HepG2 (cell line): ENCODE data around the gene ARHGAP45. TPM values are rescaled to one million over a fixed set of nuclear protein-coding genes. Genes with fewer than 3 reads are reported as not detected.

Source experiments
- CHCHD3 ChIP-seq: sonication (generic); formaldehyde crosslinking; IDR thresholded peaks from 2 replicates; pipeline ENCODE4 v1.8.0; 2022; ENCODE audit warnings: mild to moderate bottlenecking, missing genetic modification reagents, moderate library complexity
- EEA1 ChIP-seq: sonication (generic); formaldehyde crosslinking; IDR thresholded peaks from 2 replicates; pipeline ENCODE4 v1.5.1; 2020; ENCODE audit warnings: mild to moderate bottlenecking, missing genetic modification reagents, borderline replicate concordance
- FOXA3 ChIP-seq: IDR thresholded peaks from 2 replicates; pipeline ENCODE4 v1.6.1; 2016; ENCODE audit warnings: missing genetic modification reagents, missing compliant biosample characterization
- HNRNPLL ChIP-seq: fragments of 200-400 bp; formaldehyde crosslinking; IDR thresholded peaks from 2 replicates; pipeline ENCODE4 v1.6.1; 2017; ENCODE audit warnings: mild to moderate bottlenecking, low read depth, low read length; ENCODE audit not compliant: poor library complexity, severe bottlenecking
- MAF1 ChIP-seq: sonication (generic); formaldehyde crosslinking; IDR thresholded peaks from 2 replicates; pipeline ENCODE4 v1.5.0; 2020; ENCODE audit warnings: missing genetic modification reagents, borderline replicate concordance
- PHF21A ChIP-seq: sonication (generic); formaldehyde crosslinking; IDR thresholded peaks from 2 replicates; pipeline ENCODE4 v1.5.0; 2020; ENCODE audit warnings: mild to moderate bottlenecking, missing genetic modification reagents
- TEAD3 ChIP-seq: optimal IDR thresholded peaks from 2 replicates; pipeline ENCODE3; 2016; ENCODE audit warnings: borderline replicate concordance
- ZC3H13 ChIP-seq: sonication (generic); formaldehyde crosslinking; IDR thresholded peaks from 2 replicates; pipeline ENCODE4 v1.8.1; 2023; ENCODE audit warnings: mild to moderate bottlenecking, missing genetic modification reagents, moderate library complexity
- ZFP36 ChIP-seq: fragments of 150-350 bp; IDR thresholded peaks from 2 replicates; pipeline ENCODE4 v1.6.1; 2018; ENCODE audit warnings: borderline replicate concordance, low read length, low read depth; ENCODE audit not compliant: partially characterized antibody
- ZNF12 ChIP-seq: sonication (generic); formaldehyde crosslinking; IDR thresholded peaks from 2 replicates; pipeline ENCODE4 v1.5.0; 2020; ENCODE audit warnings: missing genetic modification reagents
- ZNF451 ChIP-seq: sonication (generic); formaldehyde crosslinking; IDR thresholded peaks from 2 replicates; pipeline ENCODE4 v1.5.0; 2020; ENCODE audit warnings: mild to moderate bottlenecking, missing genetic modification reagents
- ZNF510 ChIP-seq: sonication (generic); formaldehyde crosslinking; IDR thresholded peaks from 2 replicates; pipeline ENCODE4 v1.4.0; 2020; ENCODE audit warnings: low read depth, mild to moderate bottlenecking, missing genetic modification reagents
- ZNF577 ChIP-seq: sonication (generic); formaldehyde crosslinking; IDR thresholded peaks from 2 replicates; pipeline ENCODE4 v1.4.0; 2020; ENCODE audit warnings: mild to moderate bottlenecking, low read depth, missing genetic modification reagents, borderline replicate concordance
- polyA plus RNA-seq, 8 experiments: library from polyadenylated mRNA; depleted of rRNA in 3 of 8; stranded (reverse) in 7 of 8; unstranded in 1 of 8; fragments of >200 nt; fragmentation: Illumina TruSeq in 4 of 8; extraction: Trizol in 4 of 8; gene quantifications; 2 replicates each; pipeline versions ENCODE4 v1.2.1 to v1.2.3, GENCODE V29; 2011 to 2016; ENCODE audit warnings: low read depth in 4 of 8, missing spikeins in 1 of 8, mixed read lengths in 1 of 8; ENCODE audit not compliant: insufficient read depth in 1 of 8
- total RNA-seq, 5 experiments: library from RNA; depleted of rRNA; stranded (reverse); fragments of >200 nt; fragmentation: Illumina TruSeq; extraction: Trizol; gene quantifications; 2 replicates each; pipeline ENCODE4 v1.2.3, GENCODE V29; 2016; ENCODE audit warnings: low read depth in 1 of 5
- TF ChIP-seq, protein P1 (sequence below), 2 experiments: sonication (generic) in 1 of 2; formaldehyde crosslinking in 1 of 2; IDR thresholded peaks; 2 replicates each; pipeline versions ENCODE4 v1.5.1 to v1.6.1; 2011 to 2020; ENCODE audit warnings: borderline replicate concordance in 1 of 2, low read depth in 1 of 2, low read length in 1 of 2, mild to moderate bottlenecking in 1 of 2, missing genetic modification reagents in 1 of 2, moderate library complexity in 1 of 2
- TF ChIP-seq, protein P2 (sequence below): sonication (generic); formaldehyde crosslinking; IDR thresholded peaks from 2 replicates; pipeline ENCODE4 v1.4.0; 2020; ENCODE audit warnings: mild to moderate bottlenecking, missing genetic modification reagents
- TF ChIP-seq, protein P3 (sequence below): sonication (generic); formaldehyde crosslinking; IDR thresholded peaks from 2 replicates; pipeline ENCODE4 v1.4.0; 2020; ENCODE audit warnings: mild to moderate bottlenecking, missing genetic modification reagents
- TF ChIP-seq, protein P4 (sequence below): sonication (generic); formaldehyde crosslinking; IDR thresholded peaks from 2 replicates; pipeline ENCODE4 v1.5.1; 2020; ENCODE audit warnings: missing genetic modification reagents, mild to moderate bottlenecking, borderline replicate concordance
- TF ChIP-seq, protein P5 (sequence below): sonication (generic); formaldehyde crosslinking; IDR thresholded peaks from 2 replicates; pipeline ENCODE4 v1.4.0; 2020; ENCODE audit warnings: missing genetic modification reagents

Gene ARHGAP45
- total and polyA plus RNA-seq, 2 of the 13 experiments (the other 11 are each of a cell fraction or from before 2014, with no cell fraction given) = 0.84 to 32.0 TPM

DNA sequence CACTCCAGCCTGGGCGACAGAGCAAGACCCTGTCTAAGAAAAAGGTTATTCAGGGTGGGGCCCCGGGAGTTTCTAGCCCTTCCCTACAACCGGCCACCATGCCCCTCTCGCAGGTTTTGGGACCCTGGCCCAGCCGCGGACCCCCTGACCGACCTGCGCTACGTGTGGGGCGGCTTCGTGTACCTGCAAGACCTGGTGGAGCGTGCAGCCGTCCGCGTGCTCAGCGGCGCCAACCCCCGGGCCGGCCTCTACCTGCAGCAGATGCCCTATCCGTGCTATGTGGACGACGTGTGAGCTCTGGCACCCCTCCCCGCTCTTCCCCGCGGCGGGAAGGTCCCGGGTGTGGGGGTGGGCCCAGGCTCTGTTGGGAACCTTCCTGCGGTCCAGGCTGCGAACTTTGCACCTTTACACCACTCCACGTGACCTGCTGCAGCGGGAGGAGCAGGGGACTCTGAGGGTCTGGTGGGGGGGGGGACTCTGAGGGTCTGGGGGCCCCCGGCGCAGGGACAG lies 20.8 kb upstream of the ARHGAP45 start (continued):
- TF ChIP-seq, protein P1, sequence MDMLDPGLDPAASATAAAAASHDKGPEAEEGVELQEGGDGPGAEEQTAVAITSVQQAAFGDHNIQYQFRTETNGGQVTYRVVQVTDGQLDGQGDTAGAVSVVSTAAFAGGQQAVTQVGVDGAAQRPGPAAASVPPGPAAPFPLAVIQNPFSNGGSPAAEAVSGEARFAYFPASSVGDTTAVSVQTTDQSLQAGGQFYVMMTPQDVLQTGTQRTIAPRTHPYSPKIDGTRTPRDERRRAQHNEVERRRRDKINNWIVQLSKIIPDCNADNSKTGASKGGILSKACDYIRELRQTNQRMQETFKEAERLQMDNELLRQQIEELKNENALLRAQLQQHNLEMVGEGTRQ (IDR thresholded peaks at IDR 0.05; ENCODE audit: low read depth, low read length) = peak; percentile 41; the same call in 1 of the 2 replicates
- TF ChIP-seq, protein P1 (CRISPR knock-in tag; IDR thresholded peaks at IDR 0.05; ENCODE audit: borderline replicate concordance) = peak; percentile 84; the same call in 1 of the 2 replicates
- TF ChIP-seq ZNF451 (CRISPR knock-in tag) = peak; percentile 43; the same call in 1 of the 2 replicates
- TF ChIP-seq ZNF577 (CRISPR knock-in tag) = no peak
- 0 out of 2 replicates have a peak, but pooled peaks have one; percentile 13 for TF ChIP-seq FOXA3 (CRISPR knock-in tag)
- TF ChIP-seq ZNF12 = no peak
- TF ChIP-seq, protein P2, sequence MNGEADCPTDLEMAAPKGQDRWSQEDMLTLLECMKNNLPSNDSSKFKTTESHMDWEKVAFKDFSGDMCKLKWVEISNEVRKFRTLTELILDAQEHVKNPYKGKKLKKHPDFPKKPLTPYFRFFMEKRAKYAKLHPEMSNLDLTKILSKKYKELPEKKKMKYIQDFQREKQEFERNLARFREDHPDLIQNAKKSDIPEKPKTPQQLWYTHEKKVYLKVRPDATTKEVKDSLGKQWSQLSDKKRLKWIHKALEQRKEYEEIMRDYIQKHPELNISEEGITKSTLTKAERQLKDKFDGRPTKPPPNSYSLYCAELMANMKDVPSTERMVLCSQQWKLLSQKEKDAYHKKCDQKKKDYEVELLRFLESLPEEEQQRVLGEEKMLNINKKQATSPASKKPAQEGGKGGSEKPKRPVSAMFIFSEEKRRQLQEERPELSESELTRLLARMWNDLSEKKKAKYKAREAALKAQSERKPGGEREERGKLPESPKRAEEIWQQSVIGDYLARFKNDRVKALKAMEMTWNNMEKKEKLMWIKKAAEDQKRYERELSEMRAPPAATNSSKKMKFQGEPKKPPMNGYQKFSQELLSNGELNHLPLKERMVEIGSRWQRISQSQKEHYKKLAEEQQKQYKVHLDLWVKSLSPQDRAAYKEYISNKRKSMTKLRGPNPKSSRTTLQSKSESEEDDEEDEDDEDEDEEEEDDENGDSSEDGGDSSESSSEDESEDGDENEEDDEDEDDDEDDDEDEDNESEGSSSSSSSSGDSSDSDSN (CRISPR knock-in tag) = no peak
- TF ChIP-seq, protein P3, sequence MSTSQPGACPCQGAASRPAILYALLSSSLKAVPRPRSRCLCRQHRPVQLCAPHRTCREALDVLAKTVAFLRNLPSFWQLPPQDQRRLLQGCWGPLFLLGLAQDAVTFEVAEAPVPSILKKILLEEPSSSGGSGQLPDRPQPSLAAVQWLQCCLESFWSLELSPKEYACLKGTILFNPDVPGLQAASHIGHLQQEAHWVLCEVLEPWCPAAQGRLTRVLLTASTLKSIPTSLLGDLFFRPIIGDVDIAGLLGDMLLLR (CRISPR knock-in tag) = no peak
- TF ChIP-seq PHF21A (CRISPR knock-in tag) = 0 out of 2 replicates have a peak, but pooled peaks have one; percentile 32
- TF ChIP-seq ZFP36 = no peak
- no peak for TF ChIP-seq ZC3H13 (CRISPR knock-in tag)
- peak; percentile 51; the same call in 1 of the 2 replicates for TF ChIP-seq EEA1 (CRISPR knock-in tag)
- TF ChIP-seq HNRNPLL = no peak
- TF ChIP-seq ZNF510 (CRISPR knock-in tag) = no peak
- TF ChIP-seq MAF1 (CRISPR knock-in tag) = no peak
- TF ChIP-seq, protein P4, sequence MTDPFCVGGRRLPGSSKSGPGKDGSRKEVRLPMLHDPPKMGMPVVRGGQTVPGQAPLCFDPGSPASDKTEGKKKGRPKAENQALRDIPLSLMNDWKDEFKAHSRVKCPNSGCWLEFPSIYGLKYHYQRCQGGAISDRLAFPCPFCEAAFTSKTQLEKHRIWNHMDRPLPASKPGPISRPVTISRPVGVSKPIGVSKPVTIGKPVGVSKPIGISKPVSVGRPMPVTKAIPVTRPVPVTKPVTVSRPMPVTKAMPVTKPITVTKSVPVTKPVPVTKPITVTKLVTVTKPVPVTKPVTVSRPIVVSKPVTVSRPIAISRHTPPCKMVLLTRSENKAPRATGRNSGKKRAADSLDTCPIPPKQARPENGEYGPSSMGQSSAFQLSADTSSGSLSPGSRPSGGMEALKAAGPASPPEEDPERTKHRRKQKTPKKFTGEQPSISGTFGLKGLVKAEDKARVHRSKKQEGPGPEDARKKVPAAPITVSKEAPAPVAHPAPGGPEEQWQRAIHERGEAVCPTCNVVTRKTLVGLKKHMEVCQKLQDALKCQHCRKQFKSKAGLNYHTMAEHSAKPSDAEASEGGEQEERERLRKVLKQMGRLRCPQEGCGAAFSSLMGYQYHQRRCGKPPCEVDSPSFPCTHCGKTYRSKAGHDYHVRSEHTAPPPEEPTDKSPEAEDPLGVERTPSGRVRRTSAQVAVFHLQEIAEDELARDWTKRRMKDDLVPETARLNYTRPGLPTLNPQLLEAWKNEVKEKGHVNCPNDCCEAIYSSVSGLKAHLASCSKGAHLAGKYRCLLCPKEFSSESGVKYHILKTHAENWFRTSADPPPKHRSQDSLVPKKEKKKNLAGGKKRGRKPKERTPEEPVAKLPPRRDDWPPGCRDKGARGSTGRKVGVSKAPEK (CRISPR knock-in tag) = no peak
- TF ChIP-seq, protein P5, sequence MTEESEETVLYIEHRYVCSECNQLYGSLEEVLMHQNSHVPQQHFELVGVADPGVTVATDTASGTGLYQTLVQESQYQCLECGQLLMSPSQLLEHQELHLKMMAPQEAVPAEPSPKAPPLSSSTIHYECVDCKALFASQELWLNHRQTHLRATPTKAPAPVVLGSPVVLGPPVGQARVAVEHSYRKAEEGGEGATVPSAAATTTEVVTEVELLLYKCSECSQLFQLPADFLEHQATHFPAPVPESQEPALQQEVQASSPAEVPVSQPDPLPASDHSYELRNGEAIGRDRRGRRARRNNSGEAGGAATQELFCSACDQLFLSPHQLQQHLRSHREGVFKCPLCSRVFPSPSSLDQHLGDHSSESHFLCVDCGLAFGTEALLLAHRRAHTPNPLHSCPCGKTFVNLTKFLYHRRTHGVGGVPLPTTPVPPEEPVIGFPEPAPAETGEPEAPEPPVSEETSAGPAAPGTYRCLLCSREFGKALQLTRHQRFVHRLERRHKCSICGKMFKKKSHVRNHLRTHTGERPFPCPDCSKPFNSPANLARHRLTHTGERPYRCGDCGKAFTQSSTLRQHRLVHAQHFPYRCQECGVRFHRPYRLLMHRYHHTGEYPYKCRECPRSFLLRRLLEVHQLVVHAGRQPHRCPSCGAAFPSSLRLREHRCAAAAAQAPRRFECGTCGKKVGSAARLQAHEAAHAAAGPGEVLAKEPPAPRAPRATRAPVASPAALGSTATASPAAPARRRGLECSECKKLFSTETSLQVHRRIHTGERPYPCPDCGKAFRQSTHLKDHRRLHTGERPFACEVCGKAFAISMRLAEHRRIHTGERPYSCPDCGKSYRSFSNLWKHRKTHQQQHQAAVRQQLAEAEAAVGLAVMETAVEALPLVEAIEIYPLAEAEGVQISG (CRISPR knock-in tag) = peak; percentile 29; the same call in 1 of the 2 replicates
- TF ChIP-seq CHCHD3 = no peak
- TF ChIP-seq TEAD3 (CRISPR knock-in tag) = peak; percentile 39
